HEK293 (cell line): ENCODE results near the gene PFN1.

Experiments
- GLI4 ChIP-seq: fragments of 450-650 bp; formaldehyde crosslinking; IDR thresholded peaks from 2 replicates; pipeline ENCODE4 v1.5.1; 2016; ENCODE audit warnings: missing biosample characterization, missing genetic modification characterization
- HOXD13 ChIP-seq: sonication (generic); formaldehyde crosslinking; IDR thresholded peaks from 2 replicates; pipeline ENCODE4 v1.8.0; 2022; ENCODE audit warnings: missing genetic modification reagents, borderline replicate concordance
- KLF10 ChIP-seq: fragments of 450-650 bp; IDR thresholded peaks from 2 replicates; pipeline ENCODE4 v1.5.1; 2018; ENCODE audit warnings: missing biosample characterization, mild to moderate bottlenecking, missing genetic modification characterization
- KLF16 ChIP-seq: fragments of 450-650 bp; formaldehyde crosslinking; IDR thresholded peaks from 2 replicates; pipeline ENCODE4 v1.5.1; 2017; ENCODE audit warnings: missing biosample characterization, missing genetic modification characterization
- KLF8 ChIP-seq: fragments of 450-650 bp; formaldehyde crosslinking; IDR thresholded peaks from 2 replicates; pipeline ENCODE4 v1.5.1; 2016; ENCODE audit warnings: missing biosample characterization, missing genetic modification characterization
- MYNN ChIP-seq: fragments of 450-650 bp; formaldehyde crosslinking; IDR thresholded peaks from 2 replicates; pipeline ENCODE4 v1.5.1; 2016; ENCODE audit warnings: missing biosample characterization, missing genetic modification characterization, borderline replicate concordance
- PRDM1 ChIP-seq: fragments of 450-650 bp; formaldehyde crosslinking; IDR thresholded peaks from 2 replicates; pipeline ENCODE4; 2016; ENCODE audit warnings: missing biosample characterization, missing genetic modification characterization
- WT1 ChIP-seq: fragments of 450-650 bp; formaldehyde crosslinking; IDR thresholded peaks from 2 replicates; pipeline ENCODE4 v1.5.1; 2016; ENCODE audit warnings: missing biosample characterization, missing genetic modification characterization
- ZBTB21 ChIP-seq: fragments of 450-650 bp; formaldehyde crosslinking; IDR thresholded peaks from 2 replicates; pipeline ENCODE4 v1.5.1; 2017; ENCODE audit warnings: missing biosample characterization, missing genetic modification characterization
- ZBTB7A ChIP-seq: fragments of 450-650 bp; formaldehyde crosslinking; IDR thresholded peaks from 2 replicates; pipeline ENCODE4 v1.5.1; 2016; ENCODE audit warnings: low read depth, missing biosample characterization, missing genetic modification characterization
- ZBTB8A ChIP-seq: fragments of 450-650 bp; formaldehyde crosslinking; IDR thresholded peaks from 2 replicates; pipeline ENCODE4 v1.5.1; 2016; ENCODE audit warnings: missing biosample characterization, missing genetic modification characterization
- ZNF114 ChIP-seq: fragments of 450-650 bp; formaldehyde crosslinking; IDR thresholded peaks from 2 replicates; pipeline ENCODE4 v1.5.0; 2017; ENCODE audit warnings: missing biosample characterization, missing genetic modification characterization
- ZNF121 ChIP-seq: fragments of 450-650 bp; formaldehyde crosslinking; IDR thresholded peaks from 2 replicates; pipeline ENCODE4 v1.5.1; 2016; ENCODE audit warnings: missing biosample characterization, missing genetic modification characterization
- ZNF146 ChIP-seq: fragments of 450-650 bp; formaldehyde crosslinking; IDR thresholded peaks from 2 replicates; pipeline ENCODE4 v1.5.1; 2016; ENCODE audit warnings: missing biosample characterization, missing genetic modification characterization
- ZNF266 ChIP-seq: fragments of 450-650 bp; formaldehyde crosslinking; IDR thresholded peaks from 2 replicates; pipeline ENCODE4 v1.5.1; 2016; ENCODE audit warnings: missing biosample characterization, missing genetic modification characterization, low read depth
- ZNF324 ChIP-seq: fragments of 450-650 bp; formaldehyde crosslinking; IDR thresholded peaks from 2 replicates; pipeline ENCODE4 v1.5.1; 2016; ENCODE audit warnings: missing biosample characterization, missing genetic modification characterization
- ZNF37A ChIP-seq: fragments of 450-650 bp; IDR thresholded peaks from 2 replicates; pipeline ENCODE4 v1.5.1; 2018; ENCODE audit warnings: missing biosample characterization, missing genetic modification characterization
- ZNF404 ChIP-seq: fragments of 450-650 bp; formaldehyde crosslinking; IDR thresholded peaks from 2 replicates; pipeline ENCODE4 v1.5.1; 2017; ENCODE audit warnings: missing biosample characterization, missing genetic modification characterization
- ZNF521 ChIP-seq: fragments of 450-650 bp; formaldehyde crosslinking; IDR thresholded peaks from 2 replicates; pipeline ENCODE4 v1.5.1; 2017; ENCODE audit warnings: missing biosample characterization, mild to moderate bottlenecking, missing genetic modification characterization
- ZNF558 ChIP-seq: fragments of 450-650 bp; formaldehyde crosslinking; IDR thresholded peaks from 2 replicates; pipeline ENCODE4 v1.5.1; 2016; ENCODE audit warnings: missing biosample characterization, missing genetic modification characterization
- ZNF585B ChIP-seq: fragments of 450-650 bp; formaldehyde crosslinking; IDR thresholded peaks from 2 replicates; pipeline ENCODE4 v1.5.1; 2016; ENCODE audit warnings: missing biosample characterization, missing genetic modification characterization
- ZNF629 ChIP-seq: fragments of 450-650 bp; formaldehyde crosslinking; IDR thresholded peaks from 2 replicates; pipeline ENCODE4 v1.5.1; 2017; ENCODE audit warnings: missing biosample characterization, missing genetic modification characterization
- ZNF660 ChIP-seq: fragments of 450-650 bp; IDR thresholded peaks from 2 replicates; pipeline ENCODE4 v1.5.1; 2018; ENCODE audit warnings: missing biosample characterization, mild to moderate bottlenecking, missing genetic modification characterization
- ZNF664 ChIP-seq: fragments of 450-650 bp; formaldehyde crosslinking; IDR thresholded peaks from 2 replicates; pipeline ENCODE4 v1.5.1; 2016; ENCODE audit warnings: missing biosample characterization, missing genetic modification characterization
- ZNF792 ChIP-seq: fragments of 450-650 bp; formaldehyde crosslinking; IDR thresholded peaks from 2 replicates; pipeline ENCODE4 v1.5.1; 2016; ENCODE audit warnings: missing biosample characterization, missing genetic modification characterization
- ZXDB ChIP-seq: fragments of 450-650 bp; formaldehyde crosslinking; IDR thresholded peaks from 2 replicates; pipeline ENCODE4 v1.5.1; 2016; ENCODE audit warnings: missing biosample characterization, missing genetic modification characterization
- TF ChIP-seq, protein P1 (sequence below): fragments of 450-650 bp; formaldehyde crosslinking; optimal IDR thresholded peaks from 2 replicates; pipeline ENCODE3; 2016; ENCODE audit warnings: missing biosample characterization, mild to moderate bottlenecking, missing genetic modification characterization
- TF ChIP-seq, protein P2 (sequence below): fragments of 450-650 bp; formaldehyde crosslinking; IDR thresholded peaks from 2 replicates; pipeline ENCODE4 v1.5.1; 2016; ENCODE audit warnings: missing biosample characterization, missing genetic modification characterization
- TF ChIP-seq, protein P3 (sequence below): sonication (generic); formaldehyde crosslinking; IDR thresholded peaks from 2 replicates; pipeline ENCODE4 v1.8.1; 2022; ENCODE audit warnings: mild to moderate bottlenecking, moderate library complexity, missing genetic modification reagents
- TF ChIP-seq, protein P4 (sequence below): fragments of 450-650 bp; formaldehyde crosslinking; IDR thresholded peaks from 2 replicates; pipeline ENCODE4 v1.5.1; 2016; ENCODE audit warnings: missing biosample characterization, missing genetic modification characterization
- TF ChIP-seq, protein P5 (sequence below): fragments of 450-650 bp; formaldehyde crosslinking; IDR thresholded peaks from 2 replicates; pipeline ENCODE4 v1.5.1; 2016; ENCODE audit warnings: missing biosample characterization, missing genetic modification characterization
- TF ChIP-seq, protein P6 (sequence below): fragments of 450-650 bp; formaldehyde crosslinking; IDR thresholded peaks from 2 replicates; pipeline ENCODE4 v1.5.1; 2016; ENCODE audit warnings: missing biosample characterization, missing genetic modification characterization

Gene PFN1

DNA sequence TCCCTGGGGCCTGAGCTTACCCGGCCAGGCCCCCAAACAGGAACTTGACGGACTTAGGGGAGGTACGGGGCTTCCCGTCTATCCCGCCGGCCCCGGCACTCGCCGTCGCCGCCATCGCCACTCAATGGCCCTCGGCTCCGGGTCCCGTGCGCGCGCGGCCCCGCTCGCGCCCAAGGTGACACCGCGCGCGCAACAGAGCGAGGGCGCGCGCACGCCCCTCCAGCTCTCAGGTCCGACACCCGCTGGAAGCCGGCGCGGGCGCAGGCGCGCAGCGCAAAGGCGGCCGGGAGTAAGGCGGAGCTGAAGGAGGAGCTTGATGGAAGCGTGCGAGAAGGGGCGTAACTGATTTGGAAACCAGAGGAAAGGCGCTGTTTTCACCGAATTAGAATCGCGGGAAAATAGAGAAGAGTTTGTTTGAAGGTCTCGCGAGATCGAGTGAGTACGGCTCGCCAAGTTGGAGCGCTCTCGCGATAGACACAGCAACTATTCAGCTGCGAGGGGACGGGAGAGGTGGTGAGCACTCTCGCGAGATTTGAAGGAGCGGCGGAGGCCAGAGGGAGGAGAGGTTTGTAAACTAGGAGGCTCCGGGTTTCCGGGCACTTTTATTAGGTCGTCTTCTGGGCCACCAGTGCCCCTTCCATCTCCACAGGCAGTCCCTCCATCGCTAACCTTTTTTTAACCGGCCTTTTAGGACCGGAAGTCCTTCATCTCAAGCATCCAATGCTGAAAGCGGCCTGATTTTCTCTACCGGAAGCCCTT, 8.4 kb downstream of the PFN1 start, which contains the start of the genes RNF167 and SLC25A11 (continued):
- TF ChIP-seq WT1 (tag by site-specific recombination) (peak; percentile 38; the same call in 1 of the 2 replicates), ZNF521 (no peak), ZNF404 (tag by site-specific recombination) (no peak), MYNN (tag by site-specific recombination) (no peak), ZNF629 (tag by site-specific recombination) (peak; percentile 67), ZNF792 (tag by site-specific recombination) (no peak), ZXDB (tag by site-specific recombination) (peak; percentile 84), KLF8 (tag by site-specific recombination) (peak; percentile 95), ZNF324 (peak; percentile 72; the same call in 1 of the 2 replicates), KLF16 (tag by site-specific recombination) (peak; percentile 98), ZNF660 (tag by site-specific recombination) (peak; percentile 80), ZBTB8A (tag by site-specific recombination) (peak; percentile 98), ZBTB21 (tag by site-specific recombination) (peak; percentile 26; the same call in 1 of the 2 replicates), ZNF121 (tag by site-specific recombination) (no peak), KLF10 (tag by site-specific recombination) (peak; percentile 53), ZBTB7A (tag by site-specific recombination) (0 out of 2 replicates have a peak, but pooled peaks have one; percentile 48), ZNF266 (tag by site-specific recombination) (no peak), ZNF114 (tag by site-specific recombination) (no peak), GLI4 (tag by site-specific recombination) (no peak), ZNF558 (tag by site-specific recombination) (0 out of 2 replicates have a peak, but pooled peaks have one; percentile 14), ZNF585B (tag by site-specific recombination) (no peak), ZNF146 (no peak), PRDM1 (tag by site-specific recombination) (peak; percentile 98), HOXD13 (CRISPR knock-in tag) (no peak), ZNF37A (tag by site-specific recombination) (no peak), ZNF664 (no peak)
- TF ChIP-seq, protein P1, sequence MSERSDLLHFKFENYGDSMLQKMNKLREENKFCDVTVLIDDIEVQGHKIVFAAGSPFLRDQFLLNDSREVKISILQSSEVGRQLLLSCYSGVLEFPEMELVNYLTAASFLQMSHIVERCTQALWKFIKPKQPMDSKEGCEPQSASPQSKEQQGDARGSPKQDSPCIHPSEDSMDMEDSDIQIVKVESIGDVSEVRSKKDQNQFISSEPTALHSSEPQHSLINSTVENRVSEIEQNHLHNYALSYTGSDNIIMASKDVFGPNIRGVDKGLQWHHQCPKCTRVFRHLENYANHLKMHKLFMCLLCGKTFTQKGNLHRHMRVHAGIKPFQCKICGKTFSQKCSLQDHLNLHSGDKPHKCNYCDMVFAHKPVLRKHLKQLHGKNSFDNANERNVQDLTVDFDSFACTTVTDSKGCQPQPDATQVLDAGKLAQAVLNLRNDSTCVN (tag by site-specific recombination) = peak; percentile 92
- TF ChIP-seq, protein P2, sequence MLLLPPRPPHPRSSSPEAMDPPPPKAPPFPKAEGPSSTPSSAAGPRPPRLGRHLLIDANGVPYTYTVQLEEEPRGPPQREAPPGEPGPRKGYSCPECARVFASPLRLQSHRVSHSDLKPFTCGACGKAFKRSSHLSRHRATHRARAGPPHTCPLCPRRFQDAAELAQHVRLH (tag by site-specific recombination) = peak; percentile 98
- TF ChIP-seq, protein P3, sequence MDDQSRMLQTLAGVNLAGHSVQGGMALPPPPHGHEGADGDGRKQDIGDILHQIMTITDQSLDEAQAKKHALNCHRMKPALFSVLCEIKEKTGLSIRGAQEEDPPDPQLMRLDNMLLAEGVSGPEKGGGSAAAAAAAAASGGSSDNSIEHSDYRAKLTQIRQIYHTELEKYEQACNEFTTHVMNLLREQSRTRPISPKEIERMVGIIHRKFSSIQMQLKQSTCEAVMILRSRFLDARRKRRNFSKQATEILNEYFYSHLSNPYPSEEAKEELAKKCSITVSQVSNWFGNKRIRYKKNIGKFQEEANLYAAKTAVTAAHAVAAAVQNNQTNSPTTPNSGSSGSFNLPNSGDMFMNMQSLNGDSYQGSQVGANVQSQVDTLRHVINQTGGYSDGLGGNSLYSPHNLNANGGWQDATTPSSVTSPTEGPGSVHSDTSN = peak; percentile 82; the same call in 1 of the 2 replicates
- TF ChIP-seq, protein P4, sequence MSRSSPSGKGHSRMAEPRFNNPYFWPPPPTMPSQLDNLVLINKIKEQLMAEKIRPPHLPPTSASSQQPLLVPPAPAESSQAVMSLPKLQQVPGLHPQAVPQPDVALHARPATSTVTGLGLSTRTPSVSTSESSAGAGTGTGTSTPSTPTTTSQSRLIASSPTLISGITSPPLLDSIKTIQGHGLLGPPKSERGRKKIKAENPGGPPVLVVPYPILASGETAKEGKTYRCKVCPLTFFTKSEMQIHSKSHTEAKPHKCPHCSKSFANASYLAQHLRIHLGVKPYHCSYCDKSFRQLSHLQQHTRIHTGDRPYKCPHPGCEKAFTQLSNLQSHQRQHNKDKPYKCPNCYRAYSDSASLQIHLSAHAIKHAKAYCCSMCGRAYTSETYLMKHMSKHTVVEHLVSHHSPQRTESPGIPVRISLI (tag by site-specific recombination) = no peak
- TF ChIP-seq, protein P5, sequence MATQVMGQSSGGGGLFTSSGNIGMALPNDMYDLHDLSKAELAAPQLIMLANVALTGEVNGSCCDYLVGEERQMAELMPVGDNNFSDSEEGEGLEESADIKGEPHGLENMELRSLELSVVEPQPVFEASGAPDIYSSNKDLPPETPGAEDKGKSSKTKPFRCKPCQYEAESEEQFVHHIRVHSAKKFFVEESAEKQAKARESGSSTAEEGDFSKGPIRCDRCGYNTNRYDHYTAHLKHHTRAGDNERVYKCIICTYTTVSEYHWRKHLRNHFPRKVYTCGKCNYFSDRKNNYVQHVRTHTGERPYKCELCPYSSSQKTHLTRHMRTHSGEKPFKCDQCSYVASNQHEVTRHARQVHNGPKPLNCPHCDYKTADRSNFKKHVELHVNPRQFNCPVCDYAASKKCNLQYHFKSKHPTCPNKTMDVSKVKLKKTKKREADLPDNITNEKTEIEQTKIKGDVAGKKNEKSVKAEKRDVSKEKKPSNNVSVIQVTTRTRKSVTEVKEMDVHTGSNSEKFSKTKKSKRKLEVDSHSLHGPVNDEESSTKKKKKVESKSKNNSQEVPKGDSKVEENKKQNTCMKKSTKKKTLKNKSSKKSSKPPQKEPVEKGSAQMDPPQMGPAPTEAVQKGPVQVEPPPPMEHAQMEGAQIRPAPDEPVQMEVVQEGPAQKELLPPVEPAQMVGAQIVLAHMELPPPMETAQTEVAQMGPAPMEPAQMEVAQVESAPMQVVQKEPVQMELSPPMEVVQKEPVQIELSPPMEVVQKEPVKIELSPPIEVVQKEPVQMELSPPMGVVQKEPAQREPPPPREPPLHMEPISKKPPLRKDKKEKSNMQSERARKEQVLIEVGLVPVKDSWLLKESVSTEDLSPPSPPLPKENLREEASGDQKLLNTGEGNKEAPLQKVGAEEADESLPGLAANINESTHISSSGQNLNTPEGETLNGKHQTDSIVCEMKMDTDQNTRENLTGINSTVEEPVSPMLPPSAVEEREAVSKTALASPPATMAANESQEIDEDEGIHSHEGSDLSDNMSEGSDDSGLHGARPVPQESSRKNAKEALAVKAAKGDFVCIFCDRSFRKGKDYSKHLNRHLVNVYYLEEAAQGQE (tag by site-specific recombination) = no peak
- TF ChIP-seq, protein P6, sequence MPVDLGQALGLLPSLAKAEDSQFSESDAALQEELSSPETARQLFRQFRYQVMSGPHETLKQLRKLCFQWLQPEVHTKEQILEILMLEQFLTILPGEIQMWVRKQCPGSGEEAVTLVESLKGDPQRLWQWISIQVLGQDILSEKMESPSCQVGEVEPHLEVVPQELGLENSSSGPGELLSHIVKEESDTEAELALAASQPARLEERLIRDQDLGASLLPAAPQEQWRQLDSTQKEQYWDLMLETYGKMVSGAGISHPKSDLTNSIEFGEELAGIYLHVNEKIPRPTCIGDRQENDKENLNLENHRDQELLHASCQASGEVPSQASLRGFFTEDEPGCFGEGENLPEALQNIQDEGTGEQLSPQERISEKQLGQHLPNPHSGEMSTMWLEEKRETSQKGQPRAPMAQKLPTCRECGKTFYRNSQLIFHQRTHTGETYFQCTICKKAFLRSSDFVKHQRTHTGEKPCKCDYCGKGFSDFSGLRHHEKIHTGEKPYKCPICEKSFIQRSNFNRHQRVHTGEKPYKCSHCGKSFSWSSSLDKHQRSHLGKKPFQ (tag by site-specific recombination) = no peak
